ENCODE data around the gene RYR2.

RYR2 gene

DNA sequence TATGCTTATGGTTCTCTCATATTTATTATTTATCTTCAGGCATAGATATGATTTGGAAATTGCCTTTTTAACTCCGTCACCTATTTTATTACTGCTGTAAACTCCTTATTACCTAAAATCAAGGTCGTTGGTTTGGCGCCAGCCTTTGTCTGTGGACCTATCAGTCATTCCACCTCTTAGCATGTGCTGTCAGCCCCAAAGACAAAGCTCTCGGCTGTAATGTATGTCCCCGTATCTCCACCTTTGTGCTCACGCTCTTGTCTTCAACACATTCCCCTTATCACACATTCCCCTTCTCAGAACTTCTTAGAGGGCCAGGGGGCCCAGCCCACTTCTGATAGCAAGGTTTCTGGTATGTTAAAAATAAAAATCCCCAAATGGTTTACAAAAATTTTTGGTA lies 342.2 kb downstream of the RYR2 start:
- no peak for DNase-seq

DNA sequence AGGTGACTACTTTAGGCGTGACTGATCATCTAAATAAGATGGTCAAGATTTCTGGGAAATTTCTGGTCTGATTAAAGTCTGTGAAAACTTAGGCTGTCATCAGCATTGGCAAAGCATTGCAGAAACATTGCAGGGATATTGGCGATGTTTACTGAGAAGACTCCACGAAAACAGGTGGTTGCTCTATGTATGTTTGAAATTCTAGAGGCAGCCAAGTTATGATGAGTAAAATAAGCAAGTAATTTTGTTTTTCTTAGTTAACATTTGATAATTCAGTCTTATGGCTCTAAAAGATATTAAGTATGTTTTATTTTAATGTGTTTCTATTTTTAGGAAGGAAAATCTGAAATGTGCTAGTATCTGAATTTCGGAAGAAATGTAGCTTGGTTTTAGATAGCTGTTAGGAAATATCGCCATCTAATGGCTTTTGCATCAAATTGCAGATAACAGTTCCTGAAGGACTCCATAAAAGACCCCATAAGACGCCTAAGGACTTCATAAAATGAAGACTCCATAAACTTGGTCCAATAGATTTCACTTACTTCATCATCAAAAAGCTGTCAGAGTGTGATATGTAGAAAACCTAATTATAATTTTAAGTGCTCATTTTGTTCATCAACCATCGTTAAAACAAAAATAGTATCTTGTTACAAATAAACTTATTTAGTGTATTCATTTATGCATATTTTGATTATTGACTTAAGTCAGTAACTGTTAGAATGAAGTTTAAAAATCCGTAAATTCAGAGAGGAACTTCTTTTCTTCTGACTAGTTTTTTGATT lies 344.6 kb downstream of the RYR2 start:
- DNase-seq = no peak

DNA sequence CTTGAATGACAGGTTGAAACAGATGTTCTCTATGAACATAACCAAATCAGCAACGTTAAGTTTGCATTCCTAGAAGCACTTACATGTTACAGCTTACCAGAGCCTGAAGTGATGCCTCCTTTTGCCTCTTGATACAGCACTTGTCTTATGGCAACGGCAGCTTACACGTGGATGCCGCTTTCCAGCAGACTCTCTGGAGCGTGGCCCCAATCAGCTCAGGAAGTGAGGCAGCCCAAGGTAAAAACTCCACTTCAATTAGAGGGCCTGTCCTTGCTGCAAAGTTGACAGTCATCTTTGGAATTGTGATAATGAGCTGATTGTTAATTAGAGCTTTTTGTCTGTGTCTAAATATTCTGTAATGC lies 345.1 kb downstream of the RYR2 start:
- no peak for DNase-seq

DNA sequence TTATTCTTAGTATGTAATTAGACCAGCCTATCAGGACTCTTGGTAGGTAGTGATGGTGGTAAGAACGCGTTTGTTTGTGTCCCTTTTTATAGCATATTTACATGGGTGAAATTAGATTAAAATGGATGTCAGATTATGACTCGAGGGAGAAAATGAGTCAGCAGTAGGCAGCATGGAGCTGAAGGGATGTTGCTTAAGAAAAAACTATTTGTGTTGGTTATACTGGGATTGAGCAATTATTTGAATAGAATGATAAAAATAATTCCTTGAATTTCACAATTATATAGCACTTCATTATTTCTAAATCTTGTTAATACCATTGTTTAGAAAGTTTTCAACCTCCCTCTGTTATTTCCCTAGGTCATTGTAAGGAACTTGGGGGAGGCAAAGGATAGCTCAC lies 348.8 kb downstream of the RYR2 start:
- no peak for DNase-seq

DNA sequence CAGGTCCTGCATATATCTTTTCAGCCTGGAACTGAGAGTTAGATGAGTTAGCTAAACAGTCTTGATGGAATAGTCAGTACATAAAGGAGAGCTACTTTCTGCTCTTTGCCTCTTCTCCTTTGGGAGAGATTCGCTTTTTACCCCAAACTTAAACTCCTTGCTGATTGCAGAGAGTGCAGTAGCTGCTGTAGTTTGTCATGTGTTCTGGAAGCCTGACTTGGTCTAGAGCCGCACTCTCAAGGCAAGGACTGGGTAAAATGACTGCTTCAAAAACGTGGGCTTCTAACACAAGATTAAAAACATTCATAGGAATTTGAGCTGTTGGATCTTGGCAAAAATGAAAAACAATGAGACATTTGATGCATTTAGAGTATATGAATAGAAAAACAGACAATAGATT lies 351.6 kb downstream of the RYR2 start:
- no peak for DNase-seq

DNA sequence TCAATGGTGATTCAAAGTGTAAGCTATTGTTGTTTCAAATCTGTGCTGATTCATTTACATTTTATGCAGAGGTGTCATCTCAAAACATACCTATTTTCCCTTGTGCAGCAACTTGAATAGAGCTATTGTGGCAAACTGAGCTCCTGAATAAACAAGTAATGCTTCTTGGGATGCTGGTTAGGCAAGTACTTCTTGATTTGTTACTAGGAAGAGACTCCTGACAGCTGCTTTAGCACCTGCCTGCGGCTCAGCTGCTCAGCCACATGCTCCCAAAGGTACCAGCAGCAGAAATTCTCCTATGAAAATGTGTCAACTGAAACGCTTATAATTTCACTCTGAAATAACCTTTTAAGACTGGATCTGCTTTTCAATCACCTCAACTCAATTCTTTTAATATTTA lies 352.3 kb downstream of the RYR2 start:
- DNase-seq = no peak

DNA sequence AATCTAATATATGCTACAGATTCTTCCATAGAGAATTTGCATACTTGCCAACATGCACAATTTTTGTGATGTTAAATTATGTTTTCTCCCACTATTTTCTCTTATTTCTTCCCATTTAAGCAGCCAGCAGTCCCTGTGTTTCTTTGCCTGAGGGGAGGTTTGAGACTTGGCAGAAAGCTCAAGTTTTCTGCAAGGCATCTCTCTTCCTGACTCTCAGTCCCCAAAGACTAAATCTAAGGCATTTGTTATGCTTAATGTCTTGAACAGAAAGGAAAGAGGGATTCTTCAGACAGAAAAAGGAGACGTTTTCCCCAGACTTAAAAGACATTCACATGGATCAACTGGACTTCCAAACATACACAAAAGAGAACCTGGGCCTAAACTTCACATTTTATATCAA lies 354.4 kb downstream of the RYR2 start:
- no peak for DNase-seq

DNA sequence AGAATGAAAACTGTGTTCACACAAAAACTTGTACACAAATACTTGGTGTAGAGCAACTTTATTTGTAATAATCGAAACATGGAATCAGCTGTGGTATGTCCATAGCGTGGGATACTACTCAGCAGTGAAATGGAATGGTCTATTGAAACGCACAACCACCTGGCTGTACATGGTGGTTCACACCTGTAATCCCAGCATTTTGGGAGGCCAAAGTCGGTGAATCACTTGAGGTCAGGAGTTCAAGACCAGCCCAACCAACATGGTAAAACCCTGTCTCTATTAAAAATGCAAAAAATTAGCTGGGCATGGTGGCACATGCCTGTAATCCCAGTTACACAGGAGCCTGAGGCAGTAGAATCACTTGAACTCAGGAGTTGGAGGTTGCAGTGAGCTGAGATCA lies 356.8 kb downstream of the RYR2 start:
- DNase-seq = no peak

DNA sequence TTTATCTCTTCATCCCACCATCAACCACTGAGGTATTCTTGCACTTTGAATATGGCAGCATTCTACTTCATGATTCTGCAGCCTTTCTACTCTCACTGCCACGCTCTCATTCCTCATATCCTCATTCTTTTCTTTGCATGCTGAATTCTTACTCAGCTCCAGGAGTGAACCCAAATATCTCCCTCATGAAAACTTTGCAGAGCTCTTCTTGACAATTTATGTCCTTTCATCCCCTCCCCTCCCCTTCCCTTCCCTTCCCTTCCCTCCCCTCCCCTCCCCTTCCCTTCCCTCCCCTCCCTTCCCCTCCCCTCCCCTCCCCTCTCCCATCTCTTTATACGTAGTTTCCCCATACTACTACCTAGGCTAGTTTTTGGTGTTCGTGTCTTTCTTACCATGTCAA lies 363.9 kb downstream of the RYR2 start:
- DNase-seq = no peak

DNA sequence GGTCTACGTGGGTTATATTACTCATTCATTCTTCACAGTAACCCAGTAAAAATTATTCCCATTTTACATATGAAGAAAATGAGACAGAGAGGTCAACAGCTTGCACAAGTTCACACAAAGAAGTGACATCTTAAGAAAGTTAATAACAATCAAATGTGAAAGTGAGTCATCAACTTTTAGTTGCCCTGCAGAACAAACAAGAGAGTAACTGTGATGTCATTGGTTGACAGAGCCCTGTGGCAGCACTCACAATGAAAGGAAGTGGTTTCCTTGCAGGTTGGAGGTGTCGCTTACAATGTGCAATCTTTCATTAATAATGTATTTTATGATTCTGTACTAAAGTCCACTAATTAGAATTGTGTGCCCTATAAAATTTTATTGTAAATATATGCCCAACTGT lies 369.6 kb downstream of the RYR2 start:
- no peak for DNase-seq

DNA sequence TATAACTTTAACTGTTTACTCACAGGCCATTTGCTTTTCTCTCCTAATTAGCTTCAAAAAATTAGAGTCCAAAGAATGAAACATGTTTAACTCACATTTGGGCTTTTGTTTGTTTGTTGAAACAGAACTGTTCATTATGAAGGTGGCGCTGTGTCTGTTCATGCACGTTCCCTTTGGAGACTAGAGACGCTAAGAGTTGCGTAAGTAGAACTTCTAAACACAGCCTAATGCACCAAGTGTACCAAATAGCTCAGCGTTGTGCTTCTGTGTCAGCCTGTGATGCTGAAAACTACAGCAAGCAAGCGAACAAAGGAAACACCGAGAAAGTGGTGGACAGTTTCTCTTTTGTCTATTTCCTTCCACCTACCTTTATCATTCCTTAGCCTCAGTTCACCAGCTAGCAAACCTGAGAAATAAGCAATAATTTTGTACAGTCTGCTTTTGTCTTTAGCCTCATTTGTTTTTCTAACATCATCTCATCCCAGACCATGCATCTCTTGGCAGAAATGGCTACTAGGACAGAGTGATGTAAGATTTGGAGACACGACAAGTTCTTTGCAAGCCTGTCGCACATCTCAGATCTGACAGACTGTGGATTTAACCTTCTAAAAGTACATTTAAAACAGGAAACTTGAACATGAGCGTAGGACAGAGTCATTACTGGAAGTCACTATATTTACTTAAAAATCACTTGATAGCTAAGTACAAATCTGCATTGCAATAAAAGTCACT lies 375.1 kb downstream of the RYR2 start:
- DNase-seq = no peak

DNA sequence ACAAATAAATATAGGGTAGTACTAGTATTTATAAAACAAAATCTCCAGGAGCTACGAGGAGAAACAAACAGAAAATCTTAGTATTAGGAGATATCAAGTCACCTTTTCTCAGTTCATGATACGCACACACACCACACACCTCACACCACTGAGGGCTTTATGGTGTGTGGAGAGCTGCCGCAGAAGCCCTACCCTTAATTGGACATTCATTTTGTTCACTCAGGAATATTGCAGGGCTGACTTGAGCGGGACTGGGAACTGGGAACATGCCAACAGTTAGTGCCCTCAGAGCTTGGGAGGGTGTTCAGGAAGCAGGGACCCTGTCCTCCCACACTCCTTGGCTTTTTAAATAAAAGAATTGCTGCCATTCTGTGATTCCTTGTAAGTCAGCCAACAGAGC lies 386.8 kb downstream of the RYR2 start:
- DNase-seq = no peak

DNA sequence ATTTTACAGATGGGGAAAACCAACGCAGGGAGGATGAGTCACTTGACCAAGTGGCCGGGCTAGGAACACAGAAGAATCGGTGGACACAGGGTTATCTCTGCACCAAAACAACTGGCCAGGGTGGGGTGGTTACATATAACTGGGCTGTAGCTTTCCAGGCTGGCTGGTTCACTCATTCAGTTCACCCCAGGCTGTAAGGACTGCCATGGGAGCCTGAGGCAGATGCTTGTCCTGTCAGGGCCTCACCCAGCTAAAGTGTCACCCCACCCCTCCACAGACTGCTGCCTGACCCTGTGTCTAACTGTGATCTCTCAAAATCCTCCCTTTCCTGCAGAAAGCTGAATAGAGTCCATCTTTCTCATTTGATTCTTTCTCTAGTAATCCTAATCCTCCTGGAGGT lies 387.3 kb downstream of the RYR2 start:
- DNase-seq = no peak

DNA sequence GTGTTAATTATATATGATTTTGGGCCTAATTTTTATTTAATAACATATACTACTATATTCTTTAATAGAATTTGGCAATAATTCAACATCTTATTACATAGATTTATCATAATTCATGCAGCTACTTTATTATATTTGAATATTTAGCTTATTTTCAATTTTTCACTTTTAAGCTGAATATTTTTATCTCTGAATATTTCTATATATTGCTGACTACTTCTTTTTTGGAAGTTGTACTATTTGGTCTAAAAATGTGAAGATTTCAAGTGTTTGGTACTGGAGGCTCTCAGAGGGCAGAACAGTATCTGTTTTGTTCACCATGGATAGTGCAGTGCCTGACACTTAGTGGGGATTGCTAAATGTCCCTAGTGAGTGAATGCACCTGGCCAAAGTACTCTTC lies 389.5 kb downstream of the RYR2 start:
- no peak for DNase-seq

DNA sequence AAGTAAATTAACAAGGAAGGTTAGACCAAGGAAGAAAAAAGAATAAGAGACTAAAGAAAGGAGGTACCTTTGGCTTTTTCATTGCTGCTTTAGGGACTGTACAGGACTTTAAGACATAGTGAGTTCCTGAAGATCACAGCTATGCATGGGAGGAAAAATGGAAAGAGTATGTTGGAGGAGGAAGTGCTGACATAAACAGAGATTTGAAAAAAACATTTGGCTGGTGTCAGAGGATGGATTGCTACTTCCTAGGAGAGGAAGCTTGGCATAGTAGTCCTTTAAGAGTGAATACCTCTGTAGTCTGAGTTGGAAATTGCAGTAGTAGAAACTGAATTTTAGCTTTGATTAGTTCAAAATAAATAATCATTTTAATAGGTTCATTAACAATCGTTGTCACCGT lies 398.4 kb downstream of the RYR2 start:
- DNase-seq = no peak

DNA sequence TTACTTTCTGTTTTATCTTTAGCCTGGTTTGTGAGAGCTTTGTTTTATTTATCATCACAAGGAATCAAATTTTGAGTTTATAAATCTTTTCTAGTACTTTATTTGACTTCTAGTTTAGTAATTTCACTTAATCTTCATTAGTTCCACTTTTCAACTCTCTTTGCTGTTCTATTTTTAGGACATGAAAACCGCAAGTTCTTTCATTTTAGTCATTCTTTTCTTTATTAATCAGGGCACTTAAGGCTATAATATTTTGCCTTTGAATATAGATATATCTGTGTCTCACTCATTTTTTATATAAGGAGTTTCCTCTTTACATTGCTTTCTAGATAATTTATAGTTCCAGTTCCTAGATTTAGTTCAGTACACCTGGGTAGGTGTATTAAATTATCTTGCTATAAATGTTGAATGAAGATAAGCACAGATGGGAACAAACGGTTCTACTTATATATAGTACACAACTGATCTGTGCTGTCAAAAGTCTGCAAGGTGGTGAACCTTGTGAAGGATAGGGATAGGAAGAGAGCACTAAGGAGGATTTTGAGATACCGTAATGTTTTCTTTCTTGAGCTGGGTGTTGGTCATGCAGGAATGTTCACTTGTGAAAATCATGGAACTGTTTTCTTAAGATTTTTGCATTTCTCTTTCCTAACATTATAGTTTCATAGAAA lies 402.3 kb downstream of the RYR2 start:
- DNase-seq = no peak

DNA sequence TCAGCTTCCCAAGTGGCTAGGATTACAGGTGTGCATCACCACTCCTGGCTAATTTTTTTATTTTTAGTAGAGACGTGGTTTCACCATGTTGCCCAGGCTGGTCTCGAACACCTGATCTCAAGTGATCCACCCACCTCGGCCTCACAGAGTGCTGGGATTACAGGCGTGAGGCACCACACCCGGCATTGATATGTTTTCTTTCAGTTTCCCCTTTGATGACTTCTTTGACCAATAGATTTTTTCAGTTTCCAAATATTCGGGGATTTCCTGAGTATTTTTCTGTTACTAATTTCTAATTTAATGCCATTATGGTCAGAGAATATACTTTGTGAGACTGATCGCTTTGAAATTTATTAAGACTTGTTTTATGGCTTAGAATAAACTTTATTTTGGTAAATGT lies 406.1 kb downstream of the RYR2 start:
- DNase-seq = no peak

DNA sequence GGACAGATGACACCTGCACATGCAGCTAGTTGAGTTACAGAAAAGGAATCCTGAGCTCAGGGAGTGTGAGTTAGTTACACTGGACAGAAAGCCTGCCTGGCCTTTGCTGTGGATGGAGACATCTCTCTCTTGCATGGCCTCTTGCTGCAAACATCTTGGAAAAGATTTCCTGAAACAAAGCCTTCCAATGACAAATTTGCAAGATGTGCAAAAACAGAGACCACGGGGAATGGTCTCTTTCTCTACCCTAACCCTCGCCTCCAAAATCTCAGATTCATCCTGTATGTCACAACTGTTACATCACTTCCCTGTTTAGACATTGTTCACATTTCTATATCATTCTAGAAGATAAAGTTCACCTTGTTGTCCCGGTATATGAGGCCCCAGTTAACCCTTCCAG lies 415.6 kb downstream of the RYR2 start:
- no peak for DNase-seq

DNA sequence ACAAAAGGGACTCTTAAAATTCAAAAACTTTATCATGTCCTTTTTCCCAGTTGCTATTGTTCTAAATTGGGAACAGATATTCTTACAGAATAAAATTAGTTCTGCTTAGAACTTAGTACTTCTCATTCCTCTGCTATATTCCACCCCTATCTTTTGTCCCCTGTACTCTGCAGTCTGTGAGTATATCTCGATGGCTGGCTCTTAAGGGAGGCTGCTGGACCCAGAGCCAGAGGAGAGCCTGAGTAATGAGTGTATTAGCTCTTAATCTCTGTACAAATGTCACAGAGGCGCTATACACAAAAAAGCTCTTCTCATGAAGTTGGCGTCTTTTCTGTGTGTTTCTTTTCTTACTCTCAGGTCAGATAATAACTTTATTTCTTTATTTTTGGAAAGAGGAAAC lies 425.3 kb downstream of the RYR2 start:
- DNase-seq = no peak

DNA sequence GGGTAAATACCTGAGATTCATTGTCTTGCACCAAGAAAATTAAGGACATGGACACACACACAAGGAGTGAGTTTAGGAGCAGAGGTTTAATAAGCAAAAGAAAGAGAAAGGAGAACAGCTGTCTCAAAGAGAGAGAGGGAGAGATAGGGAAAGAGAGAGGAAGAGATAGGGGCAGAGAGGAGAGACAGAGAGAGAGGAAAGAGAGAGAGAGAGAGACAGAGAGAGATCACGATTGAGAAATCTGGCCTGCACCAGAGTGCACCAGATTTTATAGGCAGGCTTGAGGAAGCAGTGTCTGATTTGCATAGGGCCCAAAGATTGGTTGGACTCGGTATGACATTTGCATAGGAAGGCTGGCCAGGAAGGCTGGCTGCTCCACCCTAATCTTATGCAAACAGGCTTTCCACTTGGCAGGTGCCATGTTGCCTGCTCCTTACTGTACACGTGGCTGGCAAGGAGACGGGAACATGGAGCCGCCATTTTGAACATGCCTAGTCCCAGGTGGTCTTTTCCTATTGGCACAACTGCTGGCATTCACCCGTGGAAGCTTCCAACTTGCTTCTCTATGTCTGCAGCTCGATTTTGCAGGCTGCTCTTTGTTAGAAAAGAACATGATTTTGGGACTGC lies 428.8 kb downstream of the RYR2 start:
- no peak for DNase-seq

DNA sequence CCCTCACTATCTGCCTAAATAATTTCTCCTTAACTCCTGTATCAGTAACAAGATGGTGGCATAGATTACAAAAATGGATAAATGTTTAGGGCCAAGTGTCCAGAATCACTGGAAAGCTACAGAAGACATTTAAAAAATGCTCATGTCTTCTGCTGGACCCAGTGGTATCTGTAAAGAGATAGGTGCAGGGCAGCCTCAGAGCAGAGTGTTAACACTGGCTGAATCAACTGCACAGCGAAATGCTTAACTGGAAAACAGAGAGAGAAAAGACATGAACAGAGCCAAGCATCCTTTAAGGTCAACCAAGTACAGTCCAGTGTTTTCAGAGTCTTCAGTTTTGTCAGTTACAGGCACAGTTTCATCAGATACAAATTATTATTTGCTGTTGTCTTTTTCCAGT lies 429.4 kb downstream of the RYR2 start:
- DNase-seq = no peak

DNA sequence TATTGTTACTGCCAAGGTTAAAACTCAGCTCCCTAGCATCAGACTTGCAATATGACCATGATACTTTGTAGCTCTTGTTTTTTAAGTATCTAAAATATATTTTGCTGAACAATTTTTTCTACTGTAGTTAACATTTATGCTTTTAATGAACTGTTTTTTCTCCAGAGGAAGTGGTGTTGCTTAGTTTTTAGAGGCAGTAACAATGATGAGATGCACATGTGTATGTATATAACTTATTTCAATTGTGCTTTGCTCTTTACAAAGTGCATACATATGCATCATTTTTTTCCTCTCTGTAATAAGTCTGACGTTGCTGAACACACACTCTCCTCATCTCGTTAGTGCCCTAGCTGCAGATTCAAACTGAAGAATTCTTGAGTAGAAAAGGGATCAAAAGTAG lies 430.0 kb downstream of the RYR2 start:
- DNase-seq = no peak

DNA sequence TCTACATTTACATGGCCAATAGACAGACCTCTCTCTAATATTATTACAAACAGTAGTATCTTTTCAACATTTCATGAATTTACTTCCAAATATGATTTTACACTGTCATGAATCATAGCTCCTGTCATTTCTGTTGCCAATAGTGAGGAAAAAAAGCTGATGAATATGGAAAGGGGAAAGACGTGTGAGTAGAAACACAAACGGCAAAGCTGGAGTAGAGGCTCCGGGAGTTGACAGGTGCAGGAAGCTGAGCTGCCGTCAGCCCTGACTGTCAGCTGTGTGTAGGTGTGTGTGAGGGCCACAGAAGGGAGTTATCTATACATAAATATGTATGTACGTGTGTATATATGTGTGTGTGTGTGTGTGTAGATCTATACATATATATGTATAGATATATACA lies 431.9 kb downstream of the RYR2 start:
- DNase-seq = no peak

DNA sequence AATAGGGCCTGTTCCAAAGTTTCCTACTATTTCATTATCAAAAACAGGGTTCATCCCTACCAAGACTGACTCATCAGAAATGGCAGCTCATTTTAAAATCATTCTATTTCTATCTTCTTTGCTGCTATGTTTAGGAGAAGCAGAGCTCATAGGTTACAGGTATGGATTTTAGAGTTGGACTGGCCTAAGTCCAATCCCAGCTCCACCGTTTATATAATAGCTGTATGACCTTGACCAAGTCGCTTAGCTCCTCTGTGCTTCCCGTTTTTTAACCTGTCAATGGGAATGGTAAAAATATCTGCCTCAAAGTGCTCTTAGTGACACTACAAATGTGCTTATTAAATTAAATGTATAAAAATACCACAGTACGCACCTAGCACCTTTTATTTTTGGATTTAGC lies 436.1 kb downstream of the RYR2 start:
- no peak for DNase-seq
